Heart right ventricle (tissue), 16 donors: ENCODE measurements around the gene SCARB1. TPM values are rescaled to one million over a fixed set of nuclear protein-coding genes. Genes with fewer than 3 reads are reported as not detected.
"Not testable (repeated sequence)": the region's sequence is repeated elsewhere in the genome, so short reads cannot be mapped to it uniquely, and the experiment has no call there.

Experiments used
- ATAC-seq, 8 donors: fragments of 200-7000 bp; cut with Tn5 transposase; one replicate each; pipeline ENCODE4 v1.9.1; 2020; ENCODE audit warnings: mild to moderate bottlenecking in 8 of 8, moderate library complexity in 8 of 8, moderate number of reproducible peaks in 1 of 8
- DNase-seq, 2 donors: peaks; one replicate each; pipeline ENCODE4 v3.0.0-alpha.2; 2020
- H3K27ac ChIP-seq, 10 donors: fragments of 200-600 bp; sonication (generic) in 2 of 10; one replicate each; pipeline versions ENCODE4 v1.5.0 to v1.8.0; 2020 to 2022; ENCODE audit warnings: mild to moderate bottlenecking in 3 of 10
- H3K27me3 ChIP-seq, 7 donors: fragments of 200-600 bp; one replicate each; pipeline ENCODE4 v1.8.0; 2021 to 2022; ENCODE audit warnings: mild to moderate bottlenecking in 2 of 7
- H3K36me3 ChIP-seq, 9 donors: fragments of 200-600 bp; sonication (generic) in 1 of 9; one replicate each; pipeline versions ENCODE4 v1.5.0 to v1.8.0; 2020 to 2022; ENCODE audit warnings: mild to moderate bottlenecking in 2 of 9
- H3K4me1 ChIP-seq, 9 donors: fragments of 200-600 bp; sonication (generic) in 1 of 9; one replicate each; pipeline versions ENCODE4 v1.5.0 to v1.8.0; 2020 to 2022; ENCODE audit warnings: mild to moderate bottlenecking in 4 of 9
- H3K4me3 ChIP-seq, 10 donors: fragments of 200-600 bp; sonication (generic) in 2 of 10; one replicate each; pipeline versions ENCODE4 v1.5.0 to v1.8.0; 2020 to 2022; ENCODE audit warnings: mild to moderate bottlenecking in 7 of 10, moderate library complexity in 2 of 10
- H3K9me3 ChIP-seq, 11 donors: fragments of 200-600 bp in 10 of 11; sonication (generic) in 2 of 11; one replicate each; pipeline versions ENCODE4 v1.5.0 to v1.8.0; 2013 to 2022; ENCODE audit warnings: mild to moderate bottlenecking in 2 of 11, control low read depth in 1 of 11, moderate library complexity in 1 of 11
- WGBS, 2 donors: extraction: QIAGEN DNeasy Blood & Tissue Kit; methylation state at CpG; one replicate each; pipeline ENCODE4 v1.1.7; 2013; ENCODE audit warnings: inconsistent platforms in 1 of 2; 5-methylcytosine and 5-hydroxymethylcytosine counted together
- intact Hi-C, 10 donors: fragments of 100-400 bp; cut with DNase I; formaldehyde crosslinking; loops; one replicate each; pipeline versions ENCODE4 v1.11.1 to v1.14.2; 2022
- polyA plus RNA-seq, 2 donors: library from polyadenylated mRNA; stranded (reverse); fragments of 200-250 nt; gene quantifications; one replicate each; pipeline ENCODE4 v1.2.3, GENCODE V29; 2013
- total RNA-seq, 10 donors: library from RNA; stranded (reverse); fragmentation: NEBNext Ultra II Directional in 3 of 10; extraction: Animal tissue kit (Norgen Biotek cat#: 25700) in 3 of 10; gene quantifications; one replicate each; pipeline versions ENCODE4 v1.2.1 to v1.2.4, GENCODE V29; 2021 to 2023
- TF ChIP-seq, protein P1 (sequence below), 9 donors: fragments of 200-600 bp; sonication (generic) in 2 of 9; IDR thresholded peaks; one replicate each; pipeline versions ENCODE4 v1.5.0 to v1.8.0; 2021 to 2022; ENCODE audit warnings: antibody characterized with exemption in 9 of 9, mild to moderate bottlenecking in 5 of 9, moderate library complexity in 1 of 9
- donor health status: Arrhythmogenic right ventricular cardiomyopathy.
- donor health status: ischemic (EF 13 %, LVEDD 7.1; RV severe dilation, severe dysfunction).
- donor health status: healthy with polysubstance abuse.
- donor health status: DM: no; HTN: yes; CAD: no.
- donor health status: DM: no; HTN: no; CAD: no.
- donor health status: ischemic (EF 25% LVEDD 6.9; RV normal size, moderate dysfunction).
- donor health status: ischemic (EF 25% LVEDD 5.7; RV mildly dilated, moderate dysfunction).
- donor health status: healthy.
- donor health status: DM: yes; HTN: yes; CAD: no.
- donor health status: Ischemic cardiomyopathy.
- donor health status: ischemic (EF 35%, LVEDD 5.7; RV mildly dilated, moderate dysfunction).
- donor health status: nonischemic (EF 11% LVEDD 7.7; RV severe dilation, severe dysfunction).
- donor health status: DM: yes; HTN: yes; CAD: no.
- donor health status: PGD.
- donor health status: ischemic (EF 29% LVEDD 5.4; RV normal size, mild dysfunction).
- donor health status: nonischemic (EF 23%, LVEDD 6.1; RV moderate dilation, normal function).

The SCARB1 gene
- total and polyA plus RNA-seq, 12 donors, result 7.7 to 19.9 (median 11.5) TPM

DNA sequence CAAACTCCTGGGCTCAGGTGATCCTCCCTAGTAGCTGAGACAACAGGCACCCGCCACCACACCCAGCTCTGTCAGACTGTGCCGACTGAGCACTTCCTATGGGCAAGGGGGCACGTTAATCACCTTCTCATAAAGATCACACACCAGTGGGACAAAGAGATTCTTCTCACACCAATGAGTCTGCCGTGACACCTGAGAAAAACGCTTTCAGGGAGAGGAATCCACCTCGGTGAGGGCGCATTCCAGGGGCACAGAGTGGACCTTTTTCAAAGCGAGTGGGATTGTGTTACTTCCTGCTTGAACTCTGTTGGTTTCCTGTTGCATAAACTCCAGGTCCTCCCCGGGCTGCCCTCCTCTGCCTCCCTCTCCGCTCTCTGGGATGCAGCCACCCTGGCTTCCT lies 17.5 kb upstream of the SCARB1 start:
- intact Hi-C loops, result no loop called here
- Histone ChIP-seq H3K4me1 (peaks cover 0 to 11% (median 0%) of the 10 kb centered on the region in 9 donors), H3K4me3 (no peak overlapping the region), H3K27ac (no peak overlapping the region), H3K9me3 (no peaks in the 10 kb centered on the region), H3K36me3 (no peaks in the 10 kb centered on the region), H3K27me3 (no peaks in the 10 kb centered on the region)
- DNase-seq (no peak), ATAC-seq (peak in 3 of 8 donors; percentile 30 to 43 (median 39))
- TF ChIP-seq, protein P1, sequence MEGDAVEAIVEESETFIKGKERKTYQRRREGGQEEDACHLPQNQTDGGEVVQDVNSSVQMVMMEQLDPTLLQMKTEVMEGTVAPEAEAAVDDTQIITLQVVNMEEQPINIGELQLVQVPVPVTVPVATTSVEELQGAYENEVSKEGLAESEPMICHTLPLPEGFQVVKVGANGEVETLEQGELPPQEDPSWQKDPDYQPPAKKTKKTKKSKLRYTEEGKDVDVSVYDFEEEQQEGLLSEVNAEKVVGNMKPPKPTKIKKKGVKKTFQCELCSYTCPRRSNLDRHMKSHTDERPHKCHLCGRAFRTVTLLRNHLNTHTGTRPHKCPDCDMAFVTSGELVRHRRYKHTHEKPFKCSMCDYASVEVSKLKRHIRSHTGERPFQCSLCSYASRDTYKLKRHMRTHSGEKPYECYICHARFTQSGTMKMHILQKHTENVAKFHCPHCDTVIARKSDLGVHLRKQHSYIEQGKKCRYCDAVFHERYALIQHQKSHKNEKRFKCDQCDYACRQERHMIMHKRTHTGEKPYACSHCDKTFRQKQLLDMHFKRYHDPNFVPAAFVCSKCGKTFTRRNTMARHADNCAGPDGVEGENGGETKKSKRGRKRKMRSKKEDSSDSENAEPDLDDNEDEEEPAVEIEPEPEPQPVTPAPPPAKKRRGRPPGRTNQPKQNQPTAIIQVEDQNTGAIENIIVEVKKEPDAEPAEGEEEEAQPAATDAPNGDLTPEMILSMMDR (IDR thresholded peaks at IDR 0.05), result no peak
- 53 to 55% methylated on average over 10 of the region's 10 CpGs for WGBS, 2 donors

DNA sequence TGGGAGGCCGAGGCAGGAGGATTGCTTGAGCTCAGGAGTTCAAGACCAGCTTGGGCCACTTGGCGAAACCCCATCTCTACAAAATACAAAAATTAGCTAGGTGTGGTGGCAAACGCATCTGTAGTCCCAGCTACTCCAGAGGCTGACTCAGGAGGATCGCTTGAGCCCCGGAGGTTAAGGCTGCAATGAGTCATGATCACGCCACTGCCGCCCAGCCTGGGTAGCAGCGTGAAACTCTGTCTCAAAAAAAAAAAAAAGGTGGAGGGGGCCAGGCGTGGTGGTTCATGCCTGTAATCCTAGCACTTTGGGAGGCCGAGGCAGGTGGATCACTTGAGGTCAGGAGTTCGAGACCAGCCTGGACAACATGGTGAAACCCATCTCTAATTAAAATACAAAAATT lies 16.7 kb upstream of the SCARB1 start:
- ATAC-seq, H3K27me3 ChIP-seq, H3K4me3 ChIP-seq, DNase-seq, intact Hi-C loops, H3K36me3 ChIP-seq, H3K9me3 ChIP-seq, H3K27ac ChIP-seq: not testable (repeated sequence)
- peaks cover 0 to 11% (median 0%) of the 10 kb centered on the region in 9 donors for H3K4me1 ChIP-seq
- 89 to 95% methylated on average over 11 of the region's 11 CpGs for WGBS, 2 donors

DNA sequence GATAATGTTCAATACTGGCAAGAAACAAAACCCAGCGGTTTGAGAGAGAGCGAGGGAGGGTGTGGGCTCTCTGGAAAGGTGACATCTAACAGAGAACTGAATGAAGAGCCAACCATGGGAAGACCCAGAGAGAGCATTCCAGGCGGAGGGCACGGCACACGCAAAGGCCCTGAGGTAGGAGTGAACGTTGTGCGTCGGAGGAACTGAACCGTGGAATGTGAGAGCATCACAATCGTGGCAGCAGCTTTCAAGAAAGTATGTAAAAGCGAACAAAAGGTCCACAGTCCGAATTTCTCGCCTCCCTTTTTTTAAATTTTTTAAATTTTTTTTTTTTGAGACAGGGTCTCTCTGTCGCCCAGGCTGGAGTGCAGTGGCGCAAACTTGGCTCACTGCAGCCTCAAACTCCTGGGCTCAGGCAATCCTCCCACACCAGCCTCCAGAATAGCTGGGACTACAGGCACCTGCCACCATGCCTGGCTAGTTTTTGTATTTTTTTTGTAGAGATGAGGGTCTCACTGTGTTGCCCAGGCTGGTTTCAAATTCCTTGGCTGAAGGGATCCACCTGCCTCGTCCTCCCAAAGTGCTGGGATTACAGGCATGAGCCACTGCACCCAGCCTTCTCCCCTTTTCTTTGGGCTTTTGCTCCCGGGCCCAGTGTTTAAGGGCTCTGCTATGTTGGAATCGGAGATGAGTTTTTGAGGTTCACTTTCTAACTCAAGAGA lies 15.3 kb upstream of the SCARB1 start:
- H3K4me3 ChIP-seq, result no peak overlapping the region
- no peak for ATAC-seq
- no peak overlapping the region for H3K27ac ChIP-seq
- H3K9me3 ChIP-seq, result no peaks in the 10 kb centered on the region
- TF ChIP-seq, protein P1 (IDR thresholded peaks at IDR 0.05), result no peak
- H3K36me3 ChIP-seq, result no peaks in the 10 kb centered on the region
- DNase-seq, result no peak
- WGBS, 2 donors, result 94 to 95% methylated on average over 18 of the region's 18 CpGs
- H3K27me3 ChIP-seq, result no peaks in the 10 kb centered on the region
- intact Hi-C loops, result no loop called here
- peaks cover 0 to 13% (median 0%) of the 10 kb centered on the region in 9 donors for H3K4me1 ChIP-seq

DNA sequence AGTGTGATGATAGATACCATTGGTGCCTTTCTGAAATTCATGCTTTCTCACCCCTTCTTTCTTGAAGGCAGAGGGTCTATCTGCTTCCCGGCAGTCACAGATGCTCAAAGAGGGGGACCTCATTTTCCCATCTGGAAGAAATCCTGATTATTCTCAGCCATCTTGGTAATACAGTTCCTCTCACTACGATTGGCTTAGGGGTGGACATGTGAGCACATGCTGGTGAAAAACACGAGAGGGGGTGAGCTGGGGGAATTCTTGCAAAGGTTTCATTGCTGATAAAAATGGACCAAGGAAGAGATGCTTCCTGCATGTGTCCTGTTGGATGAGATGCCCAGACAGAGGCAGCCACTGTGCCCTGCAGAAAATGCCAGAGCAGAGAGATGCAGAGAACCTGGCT lies 13.8 kb upstream of the SCARB1 start:
- no peak overlapping the region for H3K4me3 ChIP-seq
- H3K36me3 ChIP-seq, result no peaks in the 10 kb centered on the region
- no peaks in the 10 kb centered on the region for H3K27me3 ChIP-seq
- 67 to 76% methylated on average over 3 of the region's 3 CpGs for WGBS, 2 donors
- ATAC-seq, result no peak
- no peaks in the 10 kb centered on the region for H3K9me3 ChIP-seq
- intact Hi-C loops, result no loop called here
- peaks cover 0 to 13% (median 0%) of the 10 kb centered on the region in 9 donors for H3K4me1 ChIP-seq
- no peak overlapping the region for H3K27ac ChIP-seq
- DNase-seq, result no peak
- TF ChIP-seq, protein P1 (IDR thresholded peaks at IDR 0.05), result no peak

DNA sequence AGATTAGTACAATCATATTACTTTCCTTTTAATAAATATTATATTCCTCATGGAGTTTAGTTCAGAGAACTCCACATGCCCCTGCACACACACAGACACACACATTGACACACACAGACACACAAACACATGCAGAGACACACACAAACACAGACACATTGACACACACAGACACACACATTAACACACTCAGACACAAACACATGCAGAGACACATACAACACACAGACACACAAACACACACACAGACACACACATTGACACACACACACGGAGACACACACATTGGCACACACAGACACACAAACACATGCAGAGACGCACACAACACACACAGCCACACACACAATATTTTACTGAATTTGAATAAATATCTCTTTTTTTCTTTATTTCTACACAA lies 12.5 kb upstream of the SCARB1 start:
- Histone ChIP-seq H3K27ac (no peak overlapping the region), H3K4me3 (no peak overlapping the region), H3K27me3 (no peaks in the 10 kb centered on the region), H3K9me3 (no peaks in the 10 kb centered on the region), H3K4me1 (peaks cover 0 to 8% (median 0%) of the 10 kb centered on the region in 9 donors), H3K36me3 (no peaks in the 10 kb centered on the region)
- TF ChIP-seq, protein P1 (IDR thresholded peaks at IDR 0.05), result no peak
- DNase-seq (no peak), ATAC-seq (no peak)
- 65 to 92% methylated on average over 2 of the region's 2 CpGs for WGBS, 2 donors
- intact Hi-C loops, result no loop called here
